ENCODE measurements around the gene CDK18.

Gene CDK18

GRCh38 chr1:205542367-205542766, 37.9 kb downstream of the CDK18 start:
- DNase-seq = no peak

GRCh38 chr1:205543351-205544301, 39.2 kb downstream of the CDK18 start:
- no peak for DNase-seq

GRCh38 chr1:205545001-205545919, 40.8 kb downstream of the CDK18 start:
- DNase-seq = no peak

DNA sequence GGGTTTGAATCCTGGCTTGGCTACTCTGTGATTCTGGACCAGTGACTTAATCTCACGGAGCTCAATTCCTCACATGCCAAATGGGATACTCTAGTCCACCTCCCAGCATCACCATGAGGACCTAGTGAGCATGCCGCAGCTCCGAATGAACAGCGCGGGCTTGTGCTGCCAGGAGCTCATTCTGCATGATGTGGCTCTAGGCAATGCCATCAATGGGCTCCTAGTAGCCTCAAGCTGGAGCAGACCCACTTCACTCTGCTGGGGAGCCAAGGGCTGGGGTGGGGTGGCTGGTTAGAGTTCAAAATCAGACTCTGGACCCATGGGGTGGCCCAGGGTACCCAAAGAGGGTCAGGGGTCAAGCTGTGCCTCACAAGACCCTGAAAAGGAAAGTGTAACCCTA, 41.5 kb downstream of the CDK18 start:
- DNase-seq = no peak

DNA sequence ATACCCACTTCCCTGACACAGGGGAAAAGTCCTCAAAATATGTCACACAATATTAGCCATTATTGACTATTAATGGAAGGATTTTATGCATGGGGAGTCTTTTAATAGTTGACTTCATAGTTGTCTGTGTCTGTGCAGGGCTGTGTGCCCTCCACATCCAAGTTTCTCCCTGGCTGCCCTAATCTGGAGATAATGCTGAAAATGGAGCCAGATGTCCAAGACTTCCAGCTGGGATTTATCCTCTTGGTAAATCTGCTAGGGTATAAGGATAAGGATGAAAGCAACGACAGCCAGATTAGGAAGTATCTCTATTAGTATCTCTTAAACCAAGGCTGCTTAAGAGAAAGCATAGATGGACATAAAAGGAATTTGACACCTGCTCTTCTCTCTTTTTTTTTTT, 42.1 kb downstream of the CDK18 start:
- DNase-seq = no peak

DNA sequence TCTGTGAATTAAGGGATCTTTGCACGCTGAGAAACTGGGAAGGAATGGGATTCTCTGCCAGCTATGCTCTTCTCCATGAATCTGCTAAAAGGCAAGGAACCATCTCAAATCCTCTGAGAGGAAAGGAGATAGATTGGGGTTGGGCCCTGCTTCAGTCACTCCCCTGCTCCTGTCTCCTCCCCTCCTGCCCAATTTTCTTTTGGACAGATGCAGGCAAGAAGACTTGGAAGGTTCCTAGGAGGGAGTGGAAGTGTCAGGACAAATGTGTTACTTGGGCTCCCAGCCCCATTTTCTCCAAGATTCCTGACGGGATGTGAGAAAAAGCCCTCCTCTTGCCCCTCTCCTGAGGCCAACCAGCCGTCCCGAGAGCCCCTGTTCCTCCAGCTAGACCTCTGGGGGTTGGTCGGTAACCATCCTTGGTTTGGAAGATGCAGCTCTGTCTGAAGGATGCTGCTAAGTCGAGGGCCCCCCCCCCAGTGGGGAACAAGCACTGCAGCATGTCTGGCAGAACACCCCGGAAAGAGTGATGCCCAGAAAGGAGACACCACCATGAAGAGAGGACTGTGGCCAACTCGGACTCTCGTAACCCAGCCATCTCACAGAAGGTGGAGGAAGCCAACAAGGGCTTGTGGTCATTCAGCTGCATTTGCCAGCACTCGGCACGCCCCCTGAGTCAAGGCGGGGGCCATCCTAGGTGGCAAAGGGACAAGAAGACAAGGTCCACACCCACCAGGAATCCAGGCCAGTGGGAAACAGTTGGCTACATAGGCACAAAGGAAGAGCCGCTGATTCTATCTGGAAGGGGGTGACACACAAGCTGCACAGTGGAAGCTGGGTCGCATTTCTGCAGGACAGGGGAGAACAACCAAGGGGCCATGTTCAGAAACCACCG, 43.7 kb downstream of the CDK18 start:
- DNase-seq = no peak

DNA sequence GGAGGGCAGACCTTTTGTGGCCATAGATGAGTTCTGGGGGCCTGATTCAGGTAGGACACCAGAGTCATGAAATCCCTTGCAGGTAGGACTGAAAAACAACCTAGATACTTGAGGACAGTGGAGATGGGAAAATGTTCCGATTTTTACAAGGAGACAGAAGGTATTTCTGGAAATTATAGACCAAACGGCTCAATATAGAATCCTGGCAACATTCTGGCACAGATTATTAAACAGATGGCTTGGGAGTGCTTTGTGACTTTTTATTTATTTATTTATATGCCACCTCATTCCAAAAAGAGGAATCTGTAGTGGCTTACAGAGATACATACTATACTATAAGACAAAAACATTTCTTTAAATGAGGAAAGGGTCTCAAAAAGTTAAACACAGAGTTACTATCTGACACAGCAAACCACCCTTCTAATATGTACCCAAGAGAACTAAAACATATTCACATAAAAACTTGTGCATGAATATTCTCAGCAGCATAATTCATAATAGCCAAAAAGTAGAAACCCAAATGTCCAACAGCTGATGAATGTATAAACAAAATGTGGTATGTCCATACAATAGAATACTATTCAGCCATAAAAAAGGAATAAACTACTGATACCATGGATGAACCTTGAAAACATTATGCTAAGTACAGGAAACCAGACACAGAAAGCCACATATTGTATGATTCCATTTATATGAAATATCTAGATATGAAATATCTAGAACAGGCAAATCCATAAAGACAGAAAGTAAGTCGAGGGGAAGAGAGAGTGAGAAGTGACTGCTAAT, 49.8 kb downstream of the CDK18 start:
- no peak for DNase-seq

DNA sequence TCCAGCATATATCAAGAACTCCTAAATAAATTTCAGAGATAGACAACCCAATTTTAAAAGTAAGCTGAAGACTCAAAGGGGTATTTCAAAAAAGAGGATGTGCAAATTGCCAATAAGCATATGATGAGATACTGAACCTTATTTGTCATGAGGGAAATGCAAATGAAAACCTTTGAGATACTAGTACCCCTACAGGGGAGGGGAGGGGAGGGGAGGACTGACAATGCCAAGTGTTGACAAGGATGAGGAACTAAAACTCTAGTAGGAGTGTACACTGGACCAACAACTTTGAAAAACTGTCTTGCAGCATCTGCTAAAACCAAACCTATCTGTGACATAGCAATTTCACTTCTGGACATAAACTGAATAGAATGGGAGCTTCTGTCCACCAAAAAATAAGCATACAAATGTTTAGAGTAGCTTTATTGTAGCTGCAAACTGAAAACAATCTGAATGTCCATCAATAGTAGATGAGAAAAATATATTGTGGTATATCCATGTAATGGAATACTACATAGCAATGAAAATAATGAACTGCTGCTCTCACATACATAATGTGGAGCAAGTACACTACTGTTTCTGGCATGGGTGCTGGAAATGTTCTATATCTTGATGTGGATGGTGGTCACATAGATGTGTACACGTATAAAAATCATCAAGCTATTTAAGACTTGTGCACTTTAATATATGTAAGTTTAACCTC, 57.2 kb downstream of the CDK18 start:
- DNase-seq = no peak

DNA sequence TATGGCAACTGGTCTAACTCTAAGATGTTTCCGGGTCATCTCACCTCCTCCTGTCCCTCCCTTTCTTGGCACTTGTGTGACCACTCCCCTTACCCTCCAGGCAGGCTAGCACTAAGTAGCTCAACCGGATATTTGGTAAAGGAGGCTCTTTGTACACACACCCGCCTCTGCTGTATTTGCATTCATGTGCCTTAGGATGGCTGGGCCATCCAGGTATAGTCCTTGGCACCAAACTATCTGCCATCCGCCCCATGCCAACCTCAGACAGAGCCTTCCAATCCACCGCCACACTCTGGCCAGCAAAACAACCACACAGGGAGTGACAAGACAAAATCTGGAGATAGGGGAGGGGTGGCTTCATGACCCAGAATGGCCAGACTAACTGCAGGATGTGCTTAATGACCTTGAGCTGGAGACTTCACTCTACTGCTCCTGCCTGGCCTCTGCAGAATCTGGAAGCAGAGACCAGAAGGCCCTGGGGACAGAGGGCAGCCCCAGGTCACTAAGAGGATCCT, 59.5 kb downstream of the CDK18 start:
- DNase-seq = no peak

DNA sequence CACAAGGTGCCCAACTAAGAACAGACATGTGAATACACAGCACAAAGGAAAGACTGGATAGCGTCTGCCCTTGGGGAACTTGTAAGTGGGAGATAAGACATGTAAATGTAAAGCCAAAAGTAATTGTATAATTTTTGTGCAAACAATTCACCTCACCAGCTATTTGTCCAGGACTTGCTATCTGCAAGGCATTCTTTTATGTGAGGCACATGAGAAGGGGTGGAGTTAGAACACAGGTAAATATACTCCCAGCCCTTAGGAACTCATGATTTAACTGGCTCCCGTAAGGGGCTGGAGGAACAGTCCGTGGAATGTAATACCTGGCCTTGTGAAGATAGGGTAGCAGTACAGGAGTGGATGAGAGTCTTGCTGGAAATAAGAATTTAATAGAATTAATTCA, 61.3 kb downstream of the CDK18 start:
- DNase-seq = no peak

- DNase-seq = no peak
Observed at GRCh38 chr1:205567716-205568115, 63.2 kb downstream of the CDK18 start.

- no peak for DNase-seq
Observed at GRCh38 chr1:205568135-205568468, 63.6 kb downstream of the CDK18 start.

GRCh38 chr1:205568469-205569361, 64.2 kb downstream of the CDK18 start:
- no peak for DNase-seq

DNA sequence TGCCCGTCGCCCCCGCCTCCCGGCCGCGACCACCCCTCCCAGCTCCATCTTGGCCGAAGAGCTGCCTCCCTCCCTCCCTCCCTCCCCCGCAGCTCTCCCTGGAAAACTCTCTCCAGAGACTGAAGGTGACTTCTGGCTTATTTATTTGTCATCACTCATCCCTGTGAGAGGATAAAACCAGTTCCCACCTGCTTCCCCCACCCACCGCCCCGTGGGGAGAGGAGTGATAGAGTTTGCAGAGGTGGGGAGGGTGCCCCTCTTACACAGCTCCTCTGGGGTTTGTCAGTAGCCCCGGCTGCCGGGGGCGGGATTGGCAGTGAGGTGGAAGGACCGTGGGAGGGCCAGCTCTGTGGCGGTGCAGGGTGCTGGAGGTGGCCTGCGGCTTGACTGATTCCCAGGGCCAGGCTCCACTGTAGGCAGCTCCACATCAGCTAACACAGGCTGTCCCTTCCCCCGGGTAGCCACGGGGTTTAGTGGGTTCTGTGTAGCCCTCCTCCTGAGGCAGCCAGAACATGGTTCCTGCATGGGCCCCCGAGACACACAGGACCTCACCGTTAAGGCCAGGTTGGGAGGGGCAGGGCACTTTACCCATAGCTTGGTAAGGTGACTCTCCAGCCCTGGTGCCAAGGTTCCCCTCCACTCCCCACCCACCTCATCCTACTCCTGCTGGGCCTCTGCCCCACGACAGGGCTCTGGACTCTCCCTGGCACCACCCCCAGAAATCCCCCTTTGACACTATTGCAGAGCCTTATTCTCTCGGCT, 65.1 kb downstream of the CDK18 start:
- DNase-seq = no peak

DNA sequence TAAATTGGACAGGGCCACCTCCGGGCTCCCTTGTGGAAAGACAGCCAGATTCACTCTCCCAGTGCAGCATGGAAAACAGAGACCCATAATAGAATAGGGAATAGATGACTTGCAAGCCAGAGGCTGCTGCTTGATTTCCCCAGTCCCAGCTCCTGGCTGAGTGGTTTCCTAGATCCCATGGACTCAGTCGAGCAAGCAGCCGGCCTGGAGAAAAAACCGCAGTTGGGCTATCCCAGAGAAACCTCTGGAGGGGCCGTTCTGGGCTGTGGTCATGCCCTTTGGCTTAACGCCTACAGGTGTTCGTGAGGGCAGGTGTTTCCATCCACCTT, 65.7 kb downstream of the CDK18 start:
- DNase-seq = no peak

DNA sequence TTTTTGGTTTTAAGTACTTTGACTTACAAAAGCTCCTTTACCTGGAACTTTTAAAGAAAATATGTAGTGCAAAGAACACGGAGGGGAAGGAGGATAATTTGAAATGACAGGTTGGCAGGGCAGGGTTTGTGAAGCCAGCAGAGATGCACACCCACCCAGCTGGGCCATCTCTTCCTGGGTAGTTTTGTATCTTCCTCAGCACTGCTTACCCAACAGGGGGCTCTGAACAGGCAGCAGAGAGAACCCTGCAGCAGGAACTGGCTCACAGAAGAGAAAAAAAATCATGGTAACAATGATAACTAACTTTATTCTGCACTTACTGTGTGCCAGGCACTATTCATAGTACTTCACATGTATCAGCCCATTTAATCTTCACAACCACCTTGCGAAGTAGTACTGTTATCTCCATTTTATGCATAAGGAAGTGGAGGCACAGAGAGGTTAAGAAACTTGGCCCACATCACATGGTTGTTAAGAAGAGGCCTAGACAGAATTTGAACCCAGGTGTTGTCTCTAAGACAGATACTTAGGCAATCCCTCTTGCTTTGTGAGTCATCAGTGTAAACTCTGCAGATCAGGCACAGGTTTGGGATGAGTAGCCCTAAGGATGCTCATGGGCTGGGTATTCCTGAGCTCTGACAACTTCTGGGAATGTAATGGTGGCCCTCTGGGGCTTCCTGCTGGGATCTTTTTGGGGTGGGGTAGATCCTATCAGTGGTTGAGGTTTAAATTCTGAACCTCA, 66.5 kb downstream of the CDK18 start:
- no peak for DNase-seq

- DNase-seq = no peak
Observed at GRCh38 chr1:205571747-205572146, 67.3 kb downstream of the CDK18 start.

DNA sequence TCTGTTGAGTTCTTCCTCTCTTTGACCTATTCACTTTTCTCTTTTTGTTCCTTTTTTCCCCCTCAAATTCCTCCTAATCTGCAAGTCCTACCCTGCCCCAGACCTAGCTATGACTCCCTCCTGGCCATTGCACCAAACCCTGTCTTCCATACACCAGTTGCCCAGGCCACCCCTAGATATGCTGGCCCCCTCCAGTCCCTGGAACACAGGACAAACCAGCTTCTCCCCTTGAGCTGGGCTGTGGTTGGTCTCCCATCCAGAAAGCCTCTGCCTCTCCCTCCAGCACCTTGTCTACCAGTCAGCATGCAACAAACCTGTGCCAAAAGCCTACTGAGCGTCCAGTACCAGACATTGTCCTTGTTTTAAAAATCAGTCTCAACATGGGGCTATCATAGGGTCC, 68.0 kb downstream of the CDK18 start:
- no peak for DNase-seq
